SK-N-SH (cell line): ENCODE results near the gene SLC16A8. TPM values are rescaled to one million over a fixed set of nuclear protein-coding genes. Genes with fewer than 3 reads are reported as not detected.

Source experiments
- CTCF ChIA-PET: fragments of 300-600, 350-600 bp; formaldehyde crosslinking; extraction: SDS; loops from one replicate; lab custom pipeline; 2021; lab: Yijun Ruan, JAX
- POLR2A ChIA-PET: fragments of 350-600 bp; sonication (Branson Sonifier 250); formaldehyde crosslinking; extraction: SDS; loops from one replicate; lab custom pipeline; 2020; ENCODE audit warnings: antibody characterized with exemption, inconsistent platforms; lab: Yijun Ruan, JAX
- DNase-seq: peaks from one replicate; pipeline ENCODE4 v3.0.0; 2012
- H2AFZ ChIP-seq: fragments of 200-600 bp; sonication (generic); 2 replicates; pipeline ENCODE4 v1.8.1; 2016; ENCODE audit warnings: antibody characterized with exemption, mild to moderate bottlenecking, low read depth
- H3F3A ChIP-seq: fragments of 200-600 bp; sonication (generic); replicated peaks from 2 replicates; pipeline ENCODE3; 2016; ENCODE audit warnings: antibody characterized with exemption, mild to moderate bottlenecking; ENCODE audit not compliant: insufficient read depth
- H3K27ac ChIP-seq, 2 experiments: fragments of 200-500 bp in 1 of 2; fragments of 200-600 bp in 1 of 2; sonication (Bioruptor generic) in 1 of 2; sonication (generic), shearing (Covaris generic) in 1 of 2; 2 replicates each; pipeline versions ENCODE4 v1.5.1 to v1.6.1; 2014 to 2016; ENCODE audit warnings: low read depth in 2 of 2, inconsistent platforms in 1 of 2, low read length in 1 of 2, mild to moderate bottlenecking in 1 of 2, mixed read lengths in 1 of 2
- H3K27me3 ChIP-seq: fragments of 200-600 bp; sonication (generic), shearing (Covaris generic); 2 replicates; pipeline ENCODE4 v1.6.1; 2016; ENCODE audit warnings: mixed run types; ENCODE audit not compliant: insufficient read depth
- H3K36me3 ChIP-seq, 2 experiments: fragments of 200-500 bp in 1 of 2; fragments of 200-600 bp in 1 of 2; sonication (Bioruptor generic) in 1 of 2; sonication (generic) in 1 of 2; replicated peaks in 1 of 2; 2 replicates each; pipeline versions ENCODE3 to v1.5.1; 2014 to 2016; ENCODE audit warnings: low read length in 1 of 2, mild to moderate bottlenecking in 1 of 2; ENCODE audit not compliant: insufficient read depth in 2 of 2, control insufficient read depth in 1 of 2
- H3K4me1 ChIP-seq, 2 experiments: fragments of 200-500 bp in 1 of 2; fragments of 200-600 bp in 1 of 2; sonication (Bioruptor generic) in 1 of 2; sonication (generic), shearing (Covaris generic) in 1 of 2; 2 replicates each; pipeline versions ENCODE4 v1.5.1 to v1.6.1; 2014 to 2016; ENCODE audit warnings: low read depth in 1 of 2, low read length in 1 of 2, mixed run types in 1 of 2; ENCODE audit not compliant: insufficient read depth in 2 of 2, control insufficient read depth in 1 of 2
- H3K4me2 ChIP-seq: fragments of 200-600 bp; sonication (generic), shearing (Covaris generic); 2 replicates; pipeline ENCODE4 v1.6.1; 2017; ENCODE audit warnings: mixed run types
- H3K4me3 ChIP-seq, 2 experiments: fragments of 200-500 bp in 1 of 2; fragments of 200-600 bp in 1 of 2; sonication (Bioruptor generic) in 1 of 2; sonication (generic), shearing (Covaris generic) in 1 of 2; 2 replicates each; pipeline versions ENCODE4 v1.5.1 to v1.8.1; 2014 to 2016; ENCODE audit warnings: low read depth in 2 of 2, inconsistent platforms in 1 of 2, low read length in 1 of 2, mild to moderate bottlenecking in 1 of 2, mixed read lengths in 1 of 2, moderate library complexity in 1 of 2
- H3K79me2 ChIP-seq: fragments of 200-600 bp; sonication (generic); 2 replicates; pipeline ENCODE4 v1.8.1; 2017; ENCODE audit warnings: mild to moderate bottlenecking; ENCODE audit not compliant: insufficient read depth
- H3K9ac ChIP-seq: fragments of 200-600 bp; sonication (generic); 2 replicates; pipeline ENCODE4 v1.6.1; 2017; ENCODE audit warnings: mixed run types
- H3K9me2 ChIP-seq: fragments of 200-600 bp; sonication (generic); 2 replicates; pipeline ENCODE4 v1.6.1; 2017; ENCODE audit warnings: mixed run types
- H3K9me3 ChIP-seq: fragments of 200-600 bp; sonication (generic); 2 replicates; pipeline ENCODE4 v1.6.1; 2017; ENCODE audit warnings: mixed run types, mild to moderate bottlenecking, moderate library complexity
- H4K20me1 ChIP-seq: fragments of 200-600 bp; sonication (generic); 2 replicates; pipeline ENCODE4 v1.6.1; 2017; ENCODE audit warnings: mild to moderate bottlenecking, mixed run types; ENCODE audit not compliant: insufficient read depth
- CTCF ChIP-seq: fragments of 200-600 bp; sonication (generic); IDR thresholded peaks from 2 replicates; pipeline ENCODE4 v1.6.1; 2017; ENCODE audit warnings: antibody characterized with exemption, mild to moderate bottlenecking, moderate library complexity
- ELF1 ChIP-seq: IDR thresholded peaks from 2 replicates; pipeline ENCODE4 v1.4.0; 2012
- EP300 ChIP-seq, 2 experiments: IDR thresholded peaks; 2 replicates each; pipeline versions ENCODE4 v1.4.0 to v1.6.1; 2012; ENCODE audit warnings: borderline replicate concordance in 1 of 2, low read depth in 1 of 2, low read length in 1 of 2
- FOXM1 ChIP-seq: IDR thresholded peaks from 2 replicates; pipeline ENCODE4 v1.4.0; 2012; ENCODE audit warnings: low read depth, mild to moderate bottlenecking
- GATA2 ChIP-seq: sonication (generic); formaldehyde crosslinking; IDR thresholded peaks from 2 replicates; pipeline ENCODE4 v1.5.0; 2020; ENCODE audit warnings: mild to moderate bottlenecking, missing genetic modification reagents
- JUND ChIP-seq: IDR thresholded peaks from 2 replicates; pipeline ENCODE4 v1.4.0; 2012
- MAX ChIP-seq: IDR thresholded peaks from 2 replicates; pipeline ENCODE4 v1.4.0; 2012; ENCODE audit warnings: low read depth
- PBX3 ChIP-seq: IDR thresholded peaks from 2 replicates; pipeline ENCODE4; 2012
- RAD21 ChIP-seq: IDR thresholded peaks from 2 replicates; pipeline ENCODE4 v1.6.1; 2012; ENCODE audit warnings: mild to moderate bottlenecking, low read length
- RCOR1 ChIP-seq: fragments of 150-350 bp; IDR thresholded peaks from 2 replicates; pipeline ENCODE4 v1.6.1; 2017; ENCODE audit warnings: antibody characterized with exemption, low read length
- RFX5 ChIP-seq: IDR thresholded peaks from 2 replicates; pipeline ENCODE4 v1.6.1; 2012; ENCODE audit warnings: mild to moderate bottlenecking, improper control_type of control experiment, low read length
- SMC3 ChIP-seq: IDR thresholded peaks from 2 replicates; pipeline ENCODE4 v1.6.1; 2012; ENCODE audit warnings: low read depth, low read length, improper control_type of control experiment
- USF1 ChIP-seq: IDR thresholded peaks from 2 replicates; pipeline ENCODE4 v1.4.0; 2012; ENCODE audit warnings: low read depth, borderline replicate concordance
- USF2 ChIP-seq: fragments of 150-350 bp; IDR thresholded peaks from 2 replicates; pipeline ENCODE4 v1.6.1; 2017; ENCODE audit warnings: antibody characterized with exemption, low read length, low read depth, borderline replicate concordance
- WGBS: methylation state at CpG from one replicate; pipeline ENCODE4 v1.1.6; 2017; ENCODE audit warnings: low lambda C conversion rate; 5-methylcytosine and 5-hydroxymethylcytosine counted together
- polyA plus RNA-seq, 3 experiments: library from polyadenylated mRNA; depleted of rRNA; stranded (reverse); fragments of >200 nt; gene quantifications; 2 replicates each; pipeline ENCODE4 v1.2.3, GENCODE V29; 2012

The SLC16A8 gene
- polyA plus RNA-seq, 1 of the 3 experiments (the other 2 are of a cell fraction) = not detected

- H3K4me1 ChIP-seq = no peaks in the 10 kb centered on the region; a peak in 1 of 4 replicates
- no peaks in the 10 kb centered on the region for H3K36me3 ChIP-seq
- no peak overlapping the region for H3K4me2 ChIP-seq
- 20% methylated on average over 1 of the region's 32 CpGs for WGBS
- H3K4me3 ChIP-seq = peak overlapping the region in 1 of 2 experiments; percentile 29; a peak in 1 of 4 replicates
- H2AFZ ChIP-seq = no peak overlapping the region
- no peaks in the 10 kb centered on the region for H3K9me2 ChIP-seq
- no peaks in the 10 kb centered on the region for H3K9me3 ChIP-seq
- H3K79me2 ChIP-seq = no peaks in the 10 kb centered on the region
- CTCF ChIA-PET = interaction anchor here (0.6 to 1.7 kb wide), 24 partner anchors 9 to 404 kb away, joined by 3 to 17 read pairs (median 4); partner anchors contain the start of gene MAFF
- H4K20me1 ChIP-seq = no peaks in the 10 kb centered on the region
- H3K27me3 ChIP-seq = no peaks in the 10 kb centered on the region
- POLR2A ChIA-PET = no interaction called here
- TF ChIP-seq RAD21 = peak; percentile 65
- TF ChIP-seq JUND = no peak
- TF ChIP-seq RCOR1 = no peak
- no peak for TF ChIP-seq ELF1
- TF ChIP-seq USF1 = no peak
- no peak for TF ChIP-seq USF2
- TF ChIP-seq RFX5 = no peak
- TF ChIP-seq PBX3 = no peak
- TF ChIP-seq EP300 (IDR thresholded peaks at IDR 0.05; ENCODE audit: borderline replicate concordance in 1 of 2, low read depth in 1 of 2, low read length in 1 of 2) = no peak
- TF ChIP-seq GATA2 (CRISPR knock-in tag) = no peak
- peak; percentile 68 for TF ChIP-seq CTCF
- TF ChIP-seq MAX = no peak
- no peak for TF ChIP-seq FOXM1
- TF ChIP-seq SMC3 = peak; percentile 66
- DNase-seq = peak; percentile 88
- no peak overlapping the region for H3K27ac ChIP-seq
- no peak overlapping the region for H3K9ac ChIP-seq
- H3F3A ChIP-seq = no peaks in the 10 kb centered on the region
Observed at GRCh38 chr22:38114484-38115398, 30.8 kb upstream of the SLC16A8 start.
